ENCODE measurements around the gene OR2D2. TPM values are rescaled to one million over a fixed set of nuclear protein-coding genes. Genes with fewer than 3 reads are reported as not detected.
"Not testable (repeated sequence)": the region's sequence is repeated elsewhere in the genome, so short reads cannot be mapped to it uniquely, and the experiment has no call there.

OR2D2 gene
- total RNA-seq, 1 donor from 2014 or later: not detected

DNA sequence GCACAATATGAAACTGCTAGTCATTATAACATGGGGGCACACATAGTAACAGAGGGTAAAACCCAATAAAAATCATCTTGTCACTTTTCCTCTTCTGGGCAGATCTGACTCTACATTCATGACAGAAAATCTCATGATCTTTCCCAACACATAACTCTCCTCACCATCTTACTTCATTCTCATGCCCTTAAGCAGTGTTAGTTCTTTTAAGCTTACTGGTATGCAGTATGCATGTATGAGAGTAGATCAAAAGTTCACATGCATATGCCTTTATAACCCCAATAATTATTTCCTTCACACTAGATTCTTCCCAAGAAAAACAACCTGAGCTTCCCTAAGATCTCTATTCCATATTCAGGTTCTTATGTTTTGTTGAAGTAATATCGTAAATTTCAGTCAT is 21.0 kb downstream of the OR2D2 start:
- TF ChIP-seq, protein P1, sequence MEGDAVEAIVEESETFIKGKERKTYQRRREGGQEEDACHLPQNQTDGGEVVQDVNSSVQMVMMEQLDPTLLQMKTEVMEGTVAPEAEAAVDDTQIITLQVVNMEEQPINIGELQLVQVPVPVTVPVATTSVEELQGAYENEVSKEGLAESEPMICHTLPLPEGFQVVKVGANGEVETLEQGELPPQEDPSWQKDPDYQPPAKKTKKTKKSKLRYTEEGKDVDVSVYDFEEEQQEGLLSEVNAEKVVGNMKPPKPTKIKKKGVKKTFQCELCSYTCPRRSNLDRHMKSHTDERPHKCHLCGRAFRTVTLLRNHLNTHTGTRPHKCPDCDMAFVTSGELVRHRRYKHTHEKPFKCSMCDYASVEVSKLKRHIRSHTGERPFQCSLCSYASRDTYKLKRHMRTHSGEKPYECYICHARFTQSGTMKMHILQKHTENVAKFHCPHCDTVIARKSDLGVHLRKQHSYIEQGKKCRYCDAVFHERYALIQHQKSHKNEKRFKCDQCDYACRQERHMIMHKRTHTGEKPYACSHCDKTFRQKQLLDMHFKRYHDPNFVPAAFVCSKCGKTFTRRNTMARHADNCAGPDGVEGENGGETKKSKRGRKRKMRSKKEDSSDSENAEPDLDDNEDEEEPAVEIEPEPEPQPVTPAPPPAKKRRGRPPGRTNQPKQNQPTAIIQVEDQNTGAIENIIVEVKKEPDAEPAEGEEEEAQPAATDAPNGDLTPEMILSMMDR (IDR thresholded peaks at IDR 0.05): no peak
- Mint-ChIP-seq H3K9me3 (ENCODE audit: unreplicated experiment) (no peaks in the 10 kb centered on the region), H3K36me3 (ENCODE audit: unreplicated experiment) (no peaks in the 10 kb centered on the region), H3K4me1 (ENCODE audit: unreplicated experiment) (no peaks in the 10 kb centered on the region), H3K27me3 (ENCODE audit: unreplicated experiment) (peaks cover 3% of the 10 kb centered on the region), H3K27ac (ENCODE audit: unreplicated experiment) (no peak overlapping the region), H3K4me3 (ENCODE audit: unreplicated experiment) (no peak overlapping the region)
- no peak for DNase-seq (ENCODE audit: extremely low spot score, unreplicated experiment)

- Mint-ChIP-seq H3K36me3 (ENCODE audit: unreplicated experiment) (no peaks in the 10 kb centered on the region), H3K4me1 (ENCODE audit: unreplicated experiment) (no peaks in the 10 kb centered on the region), H3K9me3 (ENCODE audit: unreplicated experiment) (peaks cover 2% of the 10 kb centered on the region), H3K27ac (ENCODE audit: unreplicated experiment) (no peak overlapping the region), H3K27me3 (ENCODE audit: unreplicated experiment) (peaks cover 6% of the 10 kb centered on the region), H3K4me3 (ENCODE audit: unreplicated experiment) (no peak overlapping the region)
- TF ChIP-seq, protein P1 (IDR thresholded peaks at IDR 0.05): no peak
- DNase-seq (ENCODE audit: extremely low spot score, unreplicated experiment): no peak
Observed at GRCh38 chr11:6864438-6864837, 27.9 kb downstream of the OR2D2 start.

DNA sequence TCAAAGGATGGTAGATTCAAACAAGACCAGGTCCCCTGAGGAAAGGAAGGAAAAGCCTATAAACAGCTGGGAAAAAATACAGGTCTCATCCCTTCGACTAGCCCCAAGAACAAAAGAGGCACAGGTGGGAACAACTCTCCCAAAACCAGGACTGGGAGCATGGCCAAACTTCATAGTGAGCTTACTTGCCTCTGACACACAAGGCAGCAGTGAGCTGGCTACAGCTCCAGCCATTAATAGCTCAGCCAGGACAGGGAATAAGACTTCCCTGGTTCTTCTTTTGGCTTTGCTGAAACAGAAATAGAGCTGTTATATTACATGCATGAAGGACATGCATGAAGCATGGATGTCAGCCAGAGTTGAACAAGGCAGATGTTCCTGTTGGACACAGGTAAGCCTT is 29.3 kb downstream of the OR2D2 start, which contains the start of gene OR10A2:
Gene OR10A2 (plus strand): TSS at position 97 of the 400 bp plus-strand sequence. CDS start 6,698 bp downstream, outside the sequence.
- DNase-seq (ENCODE audit: extremely low spot score, unreplicated experiment): no peak
- Mint-ChIP-seq H3K36me3 (ENCODE audit: unreplicated experiment) (no peaks in the 10 kb centered on the region), H3K9me3 (ENCODE audit: unreplicated experiment) (peaks cover 4% of the 10 kb centered on the region), H3K4me1 (ENCODE audit: unreplicated experiment) (no peaks in the 10 kb centered on the region), H3K27me3 (ENCODE audit: unreplicated experiment) (peaks cover 5% of the 10 kb centered on the region), H3K27ac (ENCODE audit: unreplicated experiment) (no peak within 1 kb of the TSS), H3K4me3 (ENCODE audit: unreplicated experiment) (no peak within 1 kb of the TSS)
- TF ChIP-seq, protein P1 (IDR thresholded peaks at IDR 0.05): no peak

GRCh38 chr11:6856871-6857270 is 35.4 kb downstream of the OR2D2 start:
- no peaks in the 10 kb centered on the region for H3K36me3 Mint-ChIP-seq (ENCODE audit: unreplicated experiment)
- H3K4me3 Mint-ChIP-seq (ENCODE audit: unreplicated experiment): no peak overlapping the region
- TF ChIP-seq, protein P1 (IDR thresholded peaks at IDR 0.05): no peak
- H3K9me3 Mint-ChIP-seq (ENCODE audit: unreplicated experiment): peaks cover 12% of the 10 kb centered on the region
- no peak for DNase-seq (ENCODE audit: extremely low spot score, unreplicated experiment)
- H3K4me1 Mint-ChIP-seq (ENCODE audit: unreplicated experiment): no peaks in the 10 kb centered on the region
- H3K27ac Mint-ChIP-seq (ENCODE audit: unreplicated experiment): no peak overlapping the region
- H3K27me3 Mint-ChIP-seq (ENCODE audit: unreplicated experiment): peaks cover 3% of the 10 kb centered on the region

DNA sequence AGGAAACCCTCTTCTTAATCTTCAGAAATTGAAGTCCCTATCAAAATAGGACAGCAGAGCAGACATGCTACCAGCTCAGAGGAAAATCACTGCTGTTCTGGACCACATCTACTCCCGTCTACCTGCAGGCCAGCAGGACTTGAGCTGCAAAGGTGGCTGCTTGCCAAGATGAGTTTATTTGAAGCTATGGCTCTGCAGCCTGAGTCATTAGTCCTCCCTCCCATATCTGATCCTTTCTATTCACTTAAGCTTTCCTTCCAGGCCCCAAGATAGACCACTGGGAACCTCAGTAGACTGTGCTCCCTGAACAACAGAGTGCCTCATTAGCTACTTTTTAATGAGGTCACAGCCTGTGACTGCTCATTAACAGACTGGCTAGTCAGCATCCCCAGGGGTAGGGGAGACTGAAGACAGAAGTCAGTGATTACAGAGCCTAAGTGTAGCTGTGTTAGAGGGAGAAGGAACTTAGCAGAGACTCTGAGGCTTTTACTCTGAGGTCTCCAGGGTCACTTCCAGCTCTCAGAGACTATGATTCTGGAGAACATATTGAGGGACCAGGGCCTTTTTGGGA is 36.2 kb downstream of the OR2D2 start:
- H3K9me3 Mint-ChIP-seq (ENCODE audit: unreplicated experiment): peaks cover 17% of the 10 kb centered on the region
- TF ChIP-seq, protein P1 (IDR thresholded peaks at IDR 0.05): no peak
- H3K4me1 Mint-ChIP-seq (ENCODE audit: unreplicated experiment): no peaks in the 10 kb centered on the region
- peaks cover 3% of the 10 kb centered on the region for H3K27me3 Mint-ChIP-seq (ENCODE audit: unreplicated experiment)
- no peak overlapping the region for H3K4me3 Mint-ChIP-seq (ENCODE audit: unreplicated experiment)
- no peaks in the 10 kb centered on the region for H3K36me3 Mint-ChIP-seq (ENCODE audit: unreplicated experiment)
- H3K27ac Mint-ChIP-seq (ENCODE audit: unreplicated experiment): no peak overlapping the region
- no peak for DNase-seq (ENCODE audit: extremely low spot score, unreplicated experiment)

GRCh38 chr11:6854801-6855200 is 37.5 kb downstream of the OR2D2 start:
- H3K4me3 Mint-ChIP-seq (ENCODE audit: unreplicated experiment); H3K27me3 Mint-ChIP-seq (ENCODE audit: unreplicated experiment); H3K4me1 Mint-ChIP-seq (ENCODE audit: unreplicated experiment); DNase-seq (ENCODE audit: extremely low spot score, unreplicated experiment); H3K36me3 Mint-ChIP-seq (ENCODE audit: unreplicated experiment); H3K27ac Mint-ChIP-seq (ENCODE audit: unreplicated experiment): not testable (repeated sequence)
- H3K9me3 Mint-ChIP-seq (ENCODE audit: unreplicated experiment): peaks cover 17% of the 10 kb centered on the region

All from osteocyte (in vitro differentiated cells).